Panc1 (cell line): ENCODE results near the gene CTAGE1. TPM values are rescaled to one million over a fixed set of nuclear protein-coding genes. Genes with fewer than 3 reads are reported as not detected.

ENCODE experiments used
- ATAC-seq: fragments of 200-7000 bp; cut with Tn5 transposase; 2 replicates; pipeline ENCODE4 v1.9.1; 2020; ENCODE audit warnings: mild to moderate bottlenecking, moderate library complexity
- BruUV-seq: library from RNA; stranded (reverse); fragments of 400-500 nt; replicated peaks from 2 replicates; lab custom pipeline; 2021; lab: Mats Ljungman, UMichigan
- CTCF ChIA-PET: fragments of 300-600 bp; sonication (Branson Sonifier 250); formaldehyde crosslinking; loops from one replicate; lab custom pipeline; 2022; ENCODE audit warnings: antibody characterized with exemption; lab: Charles Lee
- POLR2A ChIA-PET: fragments of 300-600 bp; sonication (Branson Sonifier 250); formaldehyde crosslinking; loops from one replicate; lab custom pipeline; 2022; ENCODE audit warnings: antibody characterized with exemption; lab: Charles Lee
- DNase-seq: peaks from one replicate; pipeline ENCODE4 v3.0.0-alpha.2; 2010; ENCODE audit warnings: low read depth, low spot score
- H3K27ac ChIP-seq: 2 replicates; pipeline ENCODE4 v1.5.1; 2011; ENCODE audit warnings: mild to moderate bottlenecking, low read length, inconsistent platforms
- H3K27me3 ChIP-seq: fragments of 200-500 bp; sonication (Bioruptor generic); 2 replicates; pipeline ENCODE4 v1.6.0; 2014; ENCODE audit warnings: low read length, inconsistent platforms; ENCODE audit not compliant: control insufficient read depth, insufficient read depth
- H3K36me3 ChIP-seq: fragments of 200-500 bp; sonication (Bioruptor generic); 2 replicates; pipeline ENCODE4 v1.5.1; 2014; ENCODE audit warnings: inconsistent platforms, mild to moderate bottlenecking, low read length, moderate library complexity; ENCODE audit not compliant: control insufficient read depth, insufficient read depth
- H3K4me1 ChIP-seq: 2 replicates; pipeline ENCODE4 v1.5.1; 2011; ENCODE audit warnings: inconsistent platforms, mild to moderate bottlenecking, low read length, moderate library complexity; ENCODE audit not compliant: control insufficient read depth, insufficient read depth
- H3K4me3 ChIP-seq, 2 experiments: 2 replicates each; pipeline ENCODE4 v1.5.1; 2011 to 2012; ENCODE audit warnings: low read depth in 2 of 2, low read length in 2 of 2, mild to moderate bottlenecking in 2 of 2, inconsistent platforms in 1 of 2, moderate library complexity in 1 of 2
- H3K9me3 ChIP-seq: fragments of 200-500 bp; sonication (Bioruptor generic); 2 replicates; pipeline ENCODE4 v1.5.1; 2014; ENCODE audit warnings: low read depth, mild to moderate bottlenecking, inconsistent platforms, low read length, moderate library complexity; ENCODE audit not compliant: control insufficient read depth, insufficient read depth
- CTCF ChIP-seq: fragments of 450-650 bp; IDR thresholded peaks from 2 replicates; pipeline ENCODE4 v1.5.1; 2017; ENCODE audit warnings: mild to moderate bottlenecking
- POLR2AphosphoS5 ChIP-seq: IDR thresholded peaks from 2 replicates; pipeline ENCODE4 v1.6.1; 2012; ENCODE audit warnings: mild to moderate bottlenecking, low read depth, low read length, moderate library complexity
- REST ChIP-seq, 2 experiments: IDR thresholded peaks; 2 replicates each; pipeline ENCODE4 v1.6.1; 2011 to 2012; ENCODE audit warnings: low read depth in 2 of 2, control low read depth in 1 of 2, low read length in 1 of 2, mild to moderate bottlenecking in 1 of 2, moderate library complexity in 1 of 2; ENCODE audit not compliant: insufficient read depth in 1 of 2
- SIN3A ChIP-seq: IDR thresholded peaks from 2 replicates; pipeline ENCODE4 v1.6.1; 2012; ENCODE audit warnings: low read depth, mild to moderate bottlenecking, low read length, moderate library complexity, borderline replicate concordance; ENCODE audit not compliant: insufficient read depth
- TCF7L2 ChIP-seq: IDR thresholded peaks from 2 replicates; pipeline ENCODE4 v1.6.1; 2011; ENCODE audit warnings: mild to moderate bottlenecking, low read depth, low read length, inconsistent platforms
- in situ Hi-C: cut with HindIII; loops from 2 replicates; pipeline ENCODE4 v1.10.0; 2016; ENCODE audit warnings: low sequenced_read_pairs, low pct_unique_long_range_greater_than_20kb
- intact Hi-C: fragments of 100-400 bp; cut with micrococcal nuclease; formaldehyde crosslinking; loops from one replicate; pipeline ENCODE4 v1.10.0; 2022; ENCODE audit not compliant: unreplicated experiment
- total RNA-seq: library from RNA; stranded (reverse); gene quantifications from one replicate; pipeline ENCODE4 v1.2.1, GENCODE V29; 2021; ENCODE audit not compliant: unreplicated experiment

The CTAGE1 gene
- total RNA-seq, 1 experiment from 2014 or later: not detected

DNA sequence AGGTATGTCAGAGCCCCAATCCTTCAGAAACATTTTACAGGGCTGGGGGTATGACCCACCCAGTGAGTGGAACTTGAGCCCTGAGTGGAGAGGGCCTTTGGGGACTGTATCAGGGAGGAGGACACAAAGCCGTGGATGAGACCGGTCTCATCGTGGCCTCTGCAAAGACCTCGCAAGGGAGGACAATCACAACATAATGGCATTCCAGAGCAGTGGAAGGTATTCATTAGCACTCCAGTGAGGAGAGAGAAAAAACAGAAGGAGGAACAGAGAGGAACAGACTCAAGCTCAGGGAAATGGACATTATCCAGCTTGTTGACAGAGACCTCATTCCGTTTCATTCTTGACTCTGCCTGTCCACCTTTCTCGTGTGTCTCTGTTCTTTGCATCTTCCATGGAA is 38.8 kb upstream of the CTAGE1 start:
- no peak for TF ChIP-seq CTCF
- TF ChIP-seq POLR2AphosphoS5: no peak
- TF ChIP-seq REST (IDR thresholded peaks at IDR 0.05; ENCODE audit: insufficient read depth in 1 of 2, low read depth in 2 of 2, low read length in 1 of 2): no peak
- TF ChIP-seq TCF7L2: no peak
- TF ChIP-seq SIN3A: no peak
- Histone ChIP-seq H3K4me3 (no peak overlapping the region), H3K27ac (no peak overlapping the region), H3K36me3 (no peaks in the 10 kb centered on the region), H3K27me3 (0 out of 2 replicates have a peak, but pooled peaks cover 2% of the 10 kb centered on the region), H3K4me1 (no peaks in the 10 kb centered on the region; the same call in 1 of the 2 replicates), H3K9me3 (no peaks in the 10 kb centered on the region)
- no peak for DNase-seq
- BruUV-seq: no TSS peak
- no peak for ATAC-seq
- in situ Hi-C loops (no loop called here), intact Hi-C loops (no loop called here)
- CTCF ChIA-PET: no interaction called here
- POLR2A ChIA-PET: no interaction called here

- no peak for ATAC-seq
- Histone ChIP-seq H3K36me3 (no peaks in the 10 kb centered on the region), H3K9me3 (no peaks in the 10 kb centered on the region), H3K27ac (no peak overlapping the region), H3K27me3 (0 out of 2 replicates have a peak, but pooled peaks cover 2% of the 10 kb centered on the region), H3K4me1 (no peaks in the 10 kb centered on the region; the same call in 1 of the 2 replicates), H3K4me3 (no peak overlapping the region)
- TF ChIP-seq CTCF (no peak), POLR2AphosphoS5 (no peak), REST (IDR thresholded peaks at IDR 0.05; ENCODE audit: insufficient read depth in 1 of 2, low read depth in 2 of 2, low read length in 1 of 2) (no peak), TCF7L2 (no peak), SIN3A (no peak)
- ChIA-PET POLR2A (no interaction called here), CTCF (no interaction called here)
- intact Hi-C loops (no loop called here), in situ Hi-C loops (no loop called here)
- no TSS peak for BruUV-seq
- DNase-seq: no peak
Measured at GRCh38 chr18:22456116-22456480, 38.4 kb upstream of the CTAGE1 start.
